GM10266 (cell line): Measurements from ENCODE around the gene ZNF599.

Experiments used
- DNase-seq: peaks from one replicate; pipeline ENCODE4 v3.0.0; 2012; ENCODE audit errors: extremely low spot score
- TF ChIP-seq, protein P1 (sequence below): IDR thresholded peaks from 2 replicates; pipeline ENCODE4 v1.5.1; 2012; ENCODE audit warnings: mild to moderate bottlenecking, low read depth; ENCODE audit not compliant: control insufficient read depth, insufficient read depth; ENCODE audit errors: missing control alignments

The ZNF599 gene

GRCh38 chr19:34744896-34745690 lies 27.9 kb downstream of the ZNF599 start:
- DNase-seq, result no peak
- TF ChIP-seq, protein P1, sequence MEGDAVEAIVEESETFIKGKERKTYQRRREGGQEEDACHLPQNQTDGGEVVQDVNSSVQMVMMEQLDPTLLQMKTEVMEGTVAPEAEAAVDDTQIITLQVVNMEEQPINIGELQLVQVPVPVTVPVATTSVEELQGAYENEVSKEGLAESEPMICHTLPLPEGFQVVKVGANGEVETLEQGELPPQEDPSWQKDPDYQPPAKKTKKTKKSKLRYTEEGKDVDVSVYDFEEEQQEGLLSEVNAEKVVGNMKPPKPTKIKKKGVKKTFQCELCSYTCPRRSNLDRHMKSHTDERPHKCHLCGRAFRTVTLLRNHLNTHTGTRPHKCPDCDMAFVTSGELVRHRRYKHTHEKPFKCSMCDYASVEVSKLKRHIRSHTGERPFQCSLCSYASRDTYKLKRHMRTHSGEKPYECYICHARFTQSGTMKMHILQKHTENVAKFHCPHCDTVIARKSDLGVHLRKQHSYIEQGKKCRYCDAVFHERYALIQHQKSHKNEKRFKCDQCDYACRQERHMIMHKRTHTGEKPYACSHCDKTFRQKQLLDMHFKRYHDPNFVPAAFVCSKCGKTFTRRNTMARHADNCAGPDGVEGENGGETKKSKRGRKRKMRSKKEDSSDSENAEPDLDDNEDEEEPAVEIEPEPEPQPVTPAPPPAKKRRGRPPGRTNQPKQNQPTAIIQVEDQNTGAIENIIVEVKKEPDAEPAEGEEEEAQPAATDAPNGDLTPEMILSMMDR, result no peak

GRCh38 chr19:34734537-34735103 lies 38.4 kb downstream of the ZNF599 start:
- TF ChIP-seq, protein P1, result no peak
- no peak for DNase-seq

DNA sequence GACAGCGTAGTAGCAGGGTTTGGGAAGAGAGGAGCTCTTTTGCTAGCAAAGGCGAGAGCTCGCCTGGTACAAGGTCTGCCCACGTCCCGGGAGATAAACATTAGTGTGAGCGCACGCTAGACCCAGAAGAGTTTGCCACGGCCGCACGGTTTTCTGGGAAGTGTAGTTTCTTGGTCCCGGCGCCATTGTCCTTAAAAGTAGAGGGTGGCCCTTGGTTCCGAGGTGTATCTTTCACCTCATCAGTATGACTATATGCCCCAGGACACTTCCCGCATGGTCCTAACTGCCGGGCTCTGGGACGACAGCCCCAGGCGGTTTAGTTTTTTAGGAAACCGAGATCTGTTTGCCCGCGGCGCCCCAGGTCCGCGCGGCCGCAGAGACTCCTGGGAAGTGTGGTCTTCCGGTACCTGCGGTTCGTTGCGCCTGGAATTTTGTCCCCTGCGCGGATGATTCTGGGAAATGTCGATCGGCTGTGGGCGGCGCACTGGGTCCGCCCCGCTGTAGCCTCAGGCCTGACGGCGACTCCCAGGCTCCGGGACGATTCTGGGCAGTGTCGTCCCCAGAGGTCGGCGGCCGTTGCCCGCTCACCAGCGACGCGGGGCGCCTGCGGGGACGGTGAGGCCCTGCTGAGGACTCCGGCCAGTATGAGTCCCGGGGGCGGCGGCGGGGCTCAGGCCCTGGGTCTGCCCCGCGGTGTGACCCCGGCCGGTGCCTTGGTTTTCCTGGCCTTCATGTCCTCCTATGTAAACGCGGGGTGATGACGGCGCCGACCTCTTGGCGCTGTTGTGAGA lies 39.1 kb downstream of the ZNF599 start, which contains the start of gene ZNF181:
TSS of gene ZNF181 (plus strand) at position 498 of the 791 bp plus-strand sequence. CDS start 795 bp downstream, outside the sequence.
- TF ChIP-seq, protein P1, result no peak

GRCh38 chr19:34733266-34733745 lies 39.7 kb downstream of the ZNF599 start:
- TF ChIP-seq, protein P1, result no peak
- peak; percentile 31 for DNase-seq

More for the DNA sequence above, 39.1 kb downstream of the ZNF599 start, which contains the start of gene ZNF181:
- peak; percentile 81 for DNase-seq

- TF ChIP-seq, protein P1, result no peak
- DNase-seq, result no peak
Measured at GRCh38 chr19:34732612-34733211, 40.3 kb downstream of the ZNF599 start.

GRCh38 chr19:34731964-34732363 lies 41.1 kb downstream of the ZNF599 start:
- TF ChIP-seq, protein P1, result no peak
- no peak for DNase-seq
